IPS-20b (cell line): Measurements from ENCODE around the gene ARF1.
A peak's percentile ranks its signal among the peaks of the same experiment; 100 is the strongest.

Experiments used
- H3K27ac ChIP-seq: one replicate; pipeline ENCODE4 v1.5.1; 2013; ENCODE audit warnings: low read length
- H3K27me3 ChIP-seq: 2 replicates; pipeline ENCODE4 v1.6.1; 2013; ENCODE audit warnings: mild to moderate bottlenecking, low read length, inconsistent platforms; ENCODE audit not compliant: insufficient read depth
- H3K36me3 ChIP-seq: 2 replicates; pipeline ENCODE4 v1.6.1; 2013; ENCODE audit warnings: low read depth, mild to moderate bottlenecking, inconsistent platforms, low read length, moderate library complexity; ENCODE audit not compliant: insufficient read depth
- H3K4me1 ChIP-seq: 2 replicates; pipeline ENCODE4 v1.6.1; 2013; ENCODE audit warnings: mild to moderate bottlenecking, control low read depth, inconsistent platforms, low read length, moderate library complexity; ENCODE audit not compliant: insufficient read depth
- H3K4me3 ChIP-seq: 2 replicates; pipeline ENCODE4 v1.5.1; 2013; ENCODE audit warnings: mild to moderate bottlenecking, low read length, inconsistent platforms
- H3K9ac ChIP-seq: 2 replicates; pipeline ENCODE4 v1.6.1; 2013; ENCODE audit warnings: low read depth, mild to moderate bottlenecking, inconsistent platforms, low read length, moderate library complexity
- H3K9me3 ChIP-seq: 2 replicates; pipeline ENCODE4 v1.6.1; 2013; ENCODE audit warnings: mild to moderate bottlenecking, low read depth, low read length, inconsistent platforms; ENCODE audit not compliant: insufficient read depth

The ARF1 gene

DNA sequence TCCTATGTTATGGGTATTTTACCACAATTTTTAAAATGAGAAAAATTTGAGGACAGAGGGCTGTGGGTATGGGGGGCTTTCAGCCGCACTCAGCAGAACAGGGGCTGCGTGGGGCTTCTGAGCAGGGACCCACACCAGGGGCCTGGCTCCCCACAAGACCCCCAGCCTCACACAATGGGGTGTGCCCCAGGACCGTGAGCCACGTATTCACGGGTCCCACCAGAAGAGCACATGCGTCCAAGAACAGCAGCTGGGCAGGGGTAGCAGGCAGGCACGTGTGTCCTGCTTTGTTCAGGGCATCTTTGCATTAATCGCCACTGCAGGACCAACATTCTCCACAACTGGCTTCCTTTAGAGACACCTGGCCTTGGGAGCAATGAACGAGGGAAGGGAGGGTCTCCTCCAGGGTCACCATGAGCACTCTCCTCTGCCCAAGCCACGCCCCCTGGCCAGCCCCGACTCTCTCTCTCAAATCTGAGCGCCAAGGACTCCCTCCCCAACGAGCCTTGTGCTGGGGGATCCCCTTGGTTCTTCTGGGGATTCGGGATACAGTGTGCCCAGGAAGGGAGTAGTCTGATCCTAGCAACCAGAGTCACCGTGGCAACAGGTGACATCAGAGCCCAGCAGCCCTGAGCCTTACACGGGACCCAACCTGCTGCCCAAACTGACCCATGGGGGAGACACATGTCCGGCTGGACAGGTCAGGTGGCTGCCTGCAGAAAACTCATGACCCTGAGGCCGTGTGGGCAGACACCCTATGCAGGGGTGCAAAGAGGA, 7.4 kb upstream of the ARF1 start:
- Histone ChIP-seq H3K27ac (no peak overlapping the region), H3K4me3 (no peak overlapping the region), H3K9ac (no peak overlapping the region), H3K36me3 (no peaks in the 10 kb centered on the region), H3K27me3 (peaks cover 97% of the 10 kb centered on the region), H3K9me3 (no peaks in the 10 kb centered on the region), H3K4me1 (no peaks in the 10 kb centered on the region)

DNA sequence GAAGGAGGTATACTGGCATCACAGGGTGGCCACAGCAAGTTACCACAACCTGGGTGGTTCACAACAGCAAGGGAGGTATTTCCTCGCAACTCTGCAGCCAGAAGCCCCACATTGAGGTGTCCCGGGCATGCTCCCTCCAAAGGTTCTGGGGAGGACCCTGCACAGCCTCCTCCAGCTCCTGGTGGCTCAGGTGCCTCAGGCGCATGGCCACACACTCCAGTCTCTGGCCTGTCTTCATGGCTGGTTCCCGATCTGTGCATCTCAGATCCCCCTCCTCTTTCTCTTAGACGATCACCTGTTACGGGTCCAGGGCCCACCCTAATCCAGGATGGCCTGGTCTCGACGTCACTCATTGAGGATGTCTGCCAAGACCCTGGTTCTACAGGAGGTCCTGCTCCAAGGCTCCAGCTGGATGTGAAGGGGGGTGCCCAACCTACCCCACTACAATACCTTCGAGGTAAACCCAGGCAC, 6.7 kb upstream of the ARF1 start:
- Histone ChIP-seq H3K27me3 (peaks cover 90% of the 10 kb centered on the region), H3K36me3 (no peaks in the 10 kb centered on the region), H3K4me3 (no peak overlapping the region), H3K9me3 (no peaks in the 10 kb centered on the region), H3K27ac (no peak overlapping the region), H3K9ac (no peak overlapping the region), H3K4me1 (no peaks in the 10 kb centered on the region)

DNA sequence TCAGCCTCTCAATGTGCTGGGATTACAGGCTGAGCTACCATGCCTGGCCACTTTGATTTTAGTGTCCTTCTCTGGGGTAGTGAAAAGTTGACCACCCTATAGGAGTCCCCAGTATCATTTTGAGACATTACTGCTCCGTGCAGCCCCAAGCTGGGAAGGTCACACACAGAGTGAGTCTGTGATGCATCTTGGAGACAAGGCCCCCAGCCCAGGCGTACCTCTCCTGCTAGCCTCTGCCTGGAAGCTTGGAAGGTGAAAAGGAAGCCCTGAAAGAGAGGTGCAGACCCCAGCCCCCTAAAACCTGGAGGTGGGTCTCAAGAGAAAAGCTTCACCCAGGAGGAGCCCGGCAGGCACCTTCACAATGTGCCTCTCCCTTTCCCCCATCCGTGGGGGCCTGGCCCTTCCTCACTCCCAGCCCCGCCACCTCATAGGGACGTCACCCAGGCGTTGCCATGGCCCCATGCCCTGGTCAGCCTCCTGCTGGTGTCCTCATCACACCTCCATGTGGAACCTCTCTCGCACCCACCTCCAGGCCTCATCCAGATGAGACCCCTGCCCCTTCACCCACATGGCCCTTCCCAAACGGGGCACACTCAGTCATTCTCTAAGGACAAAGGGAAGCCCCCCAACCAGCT, 5.6 kb upstream of the ARF1 start:
- H3K4me1 ChIP-seq = peaks cover 6% of the 10 kb centered on the region; the same call in 1 of the 2 replicates
- H3K4me3 ChIP-seq = no peak overlapping the region
- no peaks in the 10 kb centered on the region for H3K9me3 ChIP-seq
- H3K27me3 ChIP-seq = peaks cover 84% of the 10 kb centered on the region
- no peak overlapping the region for H3K9ac ChIP-seq
- H3K36me3 ChIP-seq = no peaks in the 10 kb centered on the region
- H3K27ac ChIP-seq = no peak overlapping the region

DNA sequence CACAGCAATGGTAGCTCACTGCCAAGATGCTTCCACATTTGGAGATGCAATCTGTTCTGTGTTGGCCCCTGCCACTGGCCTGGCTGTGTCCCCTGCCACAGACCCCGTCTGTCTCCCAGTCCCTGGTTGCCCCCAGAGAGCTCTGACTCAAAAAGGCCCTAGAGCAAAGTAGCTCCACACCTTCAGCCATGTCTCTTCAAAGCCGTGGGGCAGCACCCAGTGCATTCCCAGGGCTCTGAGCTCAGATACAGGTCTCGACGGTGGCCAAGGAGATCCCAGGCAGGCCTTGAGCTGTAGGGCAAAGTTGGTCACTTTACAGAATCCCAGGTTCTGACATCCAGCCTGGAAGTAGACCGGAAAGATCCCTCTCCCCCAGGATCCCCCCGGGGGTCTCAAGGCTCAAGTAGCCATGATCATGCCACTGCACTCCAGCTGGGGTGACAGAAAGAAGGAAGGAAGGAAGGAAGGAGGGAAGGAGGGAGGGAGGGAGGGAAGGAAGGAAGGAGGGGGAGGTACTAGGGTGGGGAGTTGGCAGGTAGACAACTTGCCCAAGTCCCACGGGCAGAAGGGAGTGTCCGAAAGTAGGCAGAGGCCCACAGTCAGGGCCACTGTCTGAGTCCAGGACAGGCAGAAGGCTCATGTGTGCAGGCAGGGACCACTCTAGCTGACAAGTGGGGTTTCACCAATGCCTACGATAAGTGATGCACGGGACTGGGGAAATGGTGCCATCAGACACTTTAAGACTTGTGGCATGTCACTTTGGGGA, 4.8 kb upstream of the ARF1 start:
- H3K36me3 ChIP-seq = no peaks in the 10 kb centered on the region
- no peaks in the 10 kb centered on the region for H3K9me3 ChIP-seq
- no peak overlapping the region for H3K27ac ChIP-seq
- no peak overlapping the region for H3K4me3 ChIP-seq
- no peak overlapping the region for H3K9ac ChIP-seq
- peaks cover 6% of the 10 kb centered on the region; the same call in 1 of the 2 replicates for H3K4me1 ChIP-seq
- H3K27me3 ChIP-seq = peaks cover 76% of the 10 kb centered on the region

DNA sequence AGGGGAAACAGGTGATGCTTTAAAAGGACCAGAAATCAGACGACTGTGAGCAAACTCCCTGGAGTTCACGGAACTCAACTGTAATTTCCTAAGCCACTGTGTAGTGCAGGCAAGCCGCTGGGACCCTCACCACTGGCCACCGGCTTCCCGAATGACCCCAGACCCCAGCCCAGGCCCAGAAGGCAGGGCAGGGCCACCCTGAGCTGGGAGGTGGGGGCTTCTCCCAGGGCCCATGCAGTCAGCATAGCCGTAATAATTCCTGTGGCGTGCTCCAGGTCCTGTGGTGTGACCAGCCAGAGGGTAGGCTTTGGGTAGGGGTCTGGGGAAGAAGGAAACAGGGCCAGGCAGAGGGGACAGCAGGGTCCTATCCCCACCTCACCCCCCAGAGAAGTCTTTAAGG, 3.5 kb upstream of the ARF1 start:
- peaks cover 7% of the 10 kb centered on the region for H3K4me1 ChIP-seq
- peaks cover 63% of the 10 kb centered on the region for H3K27me3 ChIP-seq
- H3K9ac ChIP-seq = no peak overlapping the region
- no peaks in the 10 kb centered on the region for H3K9me3 ChIP-seq
- no peak overlapping the region for H3K27ac ChIP-seq
- H3K36me3 ChIP-seq = no peaks in the 10 kb centered on the region
- H3K4me3 ChIP-seq = no peak overlapping the region

DNA sequence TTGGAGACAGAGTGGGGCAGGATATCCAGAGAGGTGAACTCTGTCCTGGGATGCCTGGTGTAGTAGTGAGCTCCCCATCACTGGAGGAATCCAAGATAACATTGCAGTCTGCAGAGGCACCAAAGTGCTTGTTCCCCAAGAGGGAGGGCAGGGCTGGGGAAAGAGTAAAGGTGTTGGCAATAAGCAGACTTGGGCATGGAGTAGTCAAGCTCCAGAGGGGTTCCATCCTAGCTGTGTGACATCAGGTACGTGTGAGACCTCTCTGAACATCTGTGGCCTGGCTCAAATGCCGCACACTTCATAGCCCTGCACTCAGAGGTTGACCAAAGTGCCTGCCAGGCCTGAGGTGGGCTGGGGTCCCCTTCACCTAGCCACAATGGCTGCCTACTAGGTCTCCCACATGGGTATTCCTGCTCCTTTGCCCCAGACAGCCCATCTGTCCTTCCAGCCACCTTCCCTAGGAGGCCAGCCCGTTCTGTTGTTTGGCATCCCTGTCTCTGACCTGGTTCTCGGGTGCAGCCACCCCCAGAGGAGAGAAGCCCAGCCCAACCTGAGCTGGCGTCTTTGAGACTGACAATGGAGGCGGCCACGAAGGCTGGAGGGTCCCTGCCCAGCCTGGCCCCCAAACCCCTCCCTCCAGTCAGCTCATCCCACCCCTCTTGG, 2.8 kb upstream of the ARF1 start:
- Histone ChIP-seq H3K4me1 (peaks cover 14% of the 10 kb centered on the region), H3K9me3 (no peaks in the 10 kb centered on the region), H3K4me3 (no peak overlapping the region), H3K9ac (no peak overlapping the region), H3K27ac (no peak overlapping the region), H3K27me3 (peaks cover 56% of the 10 kb centered on the region), H3K36me3 (peaks cover 4% of the 10 kb centered on the region; the same call in 1 of the 2 replicates)

DNA sequence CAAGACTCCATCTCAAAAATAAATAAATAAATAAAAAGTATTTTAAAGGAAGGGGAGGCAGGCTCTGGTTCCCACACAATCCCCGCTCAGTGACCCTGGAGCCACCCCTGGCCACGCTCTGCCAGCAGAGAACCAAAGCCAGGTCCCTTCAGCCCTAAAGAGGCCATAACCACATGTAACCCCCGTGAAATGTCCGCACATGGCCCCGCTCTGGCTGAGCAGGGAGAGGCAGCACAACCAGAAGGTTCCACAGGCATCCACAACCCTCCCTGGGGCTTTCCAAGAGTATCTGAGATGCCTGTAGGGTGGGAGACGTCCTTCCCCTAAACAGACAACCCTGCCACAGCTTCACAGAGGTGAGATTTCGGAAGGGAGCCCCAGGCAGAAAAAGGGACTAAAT, 1.4 kb upstream of the ARF1 start:
- peaks cover 9% of the 10 kb centered on the region; the same call in 1 of the 2 replicates for H3K36me3 ChIP-seq
- peaks cover 42% of the 10 kb centered on the region for H3K27me3 ChIP-seq
- no peaks in the 10 kb centered on the region for H3K9me3 ChIP-seq
- H3K4me3 ChIP-seq = peak overlapping the region; percentile 92
- no peak overlapping the region for H3K27ac ChIP-seq
- H3K4me1 ChIP-seq = peaks cover 22% of the 10 kb centered on the region
- peak overlapping the region; percentile 75; the same call in 1 of the 2 replicates for H3K9ac ChIP-seq

DNA sequence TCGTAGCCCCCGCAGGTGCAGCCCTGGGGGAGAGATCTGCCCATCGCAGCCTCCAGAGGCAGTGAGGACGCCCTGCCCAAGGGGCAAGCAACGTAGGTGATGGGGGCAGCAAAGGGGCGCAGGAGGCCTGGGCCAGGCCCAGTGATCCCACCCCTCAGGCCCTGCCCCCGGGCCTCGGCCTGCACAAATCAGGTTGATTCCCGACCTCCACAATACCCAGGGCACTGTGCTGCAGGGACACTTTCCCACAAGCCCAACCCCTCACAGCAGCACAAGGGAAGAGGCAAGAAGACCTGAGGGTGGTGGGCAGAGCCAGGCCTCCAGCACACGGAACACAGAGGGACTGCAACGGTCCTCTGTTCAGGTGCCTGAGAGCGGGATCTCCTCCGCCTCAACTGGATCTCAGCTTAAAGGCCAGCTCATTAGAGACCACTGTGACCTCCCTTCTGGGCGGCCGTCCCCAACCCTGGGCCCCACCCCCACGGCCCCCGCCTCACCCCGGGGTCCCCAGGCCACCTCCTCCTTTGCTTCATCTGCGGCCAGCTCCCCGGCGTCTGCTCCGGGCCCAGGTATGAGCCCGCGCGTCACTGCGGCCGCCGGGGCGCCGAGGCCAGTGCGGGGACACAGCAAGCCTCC, 812 bp upstream of the ARF1 start:
- Histone ChIP-seq H3K36me3 (peaks cover 9% of the 10 kb centered on the region; the same call in 1 of the 2 replicates), H3K4me1 (peaks cover 22% of the 10 kb centered on the region), H3K9ac (peak overlapping the region; percentile 75; the same call in 1 of the 2 replicates), H3K27ac (no peak overlapping the region), H3K9me3 (no peaks in the 10 kb centered on the region), H3K27me3 (peaks cover 37% of the 10 kb centered on the region), H3K4me3 (peak overlapping the region; percentile 92)

DNA sequence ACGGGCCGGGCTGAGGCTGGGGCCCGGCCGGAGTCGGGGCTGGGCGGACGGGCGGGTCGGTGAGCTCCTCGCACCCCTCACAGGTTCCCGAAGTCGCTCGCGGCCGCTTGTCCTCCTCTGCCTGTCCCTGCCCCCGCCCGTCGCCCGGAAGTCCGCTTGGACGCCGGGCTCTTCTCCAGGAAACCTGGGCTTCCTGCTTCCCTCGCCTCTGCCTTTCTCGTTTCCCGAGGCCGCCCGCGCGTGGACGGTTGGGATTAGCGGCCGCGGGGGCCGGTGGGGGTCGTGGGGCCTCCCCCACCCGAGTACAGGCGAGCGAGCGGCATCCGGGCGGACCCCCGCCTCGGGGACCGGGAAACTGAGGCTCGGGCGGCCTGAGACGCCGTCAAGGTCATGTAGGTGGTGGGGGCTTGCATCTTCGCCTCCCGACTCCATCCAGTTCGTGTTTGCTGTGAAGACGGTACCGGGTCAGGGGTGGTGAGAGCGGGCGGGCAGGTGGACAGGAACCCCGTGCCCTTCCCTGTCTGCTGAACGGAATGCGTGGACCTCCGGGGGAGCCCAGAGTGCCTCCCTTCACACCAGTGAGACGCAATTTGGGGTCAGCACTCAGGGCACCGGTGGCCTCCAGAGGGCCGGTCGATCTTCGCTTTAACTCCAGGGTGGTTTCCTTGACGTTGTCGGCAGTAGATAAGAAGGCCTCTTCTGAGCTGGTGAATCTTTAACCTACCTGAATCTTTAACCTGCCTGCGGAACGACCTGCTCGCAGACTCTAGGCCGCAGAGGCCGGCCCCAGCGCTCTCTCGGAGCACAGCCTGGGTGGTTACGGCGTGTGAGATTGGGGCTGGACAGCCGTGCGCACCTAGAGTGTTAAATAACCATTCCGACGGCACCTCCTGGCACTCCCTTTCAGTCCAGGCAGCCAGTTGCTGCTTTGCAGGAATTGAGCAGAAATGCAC, 686 bp downstream of the ARF1 start:
- peaks cover 22% of the 10 kb centered on the region for H3K4me1 ChIP-seq
- H3K36me3 ChIP-seq = peaks cover 14% of the 10 kb centered on the region

DNA sequence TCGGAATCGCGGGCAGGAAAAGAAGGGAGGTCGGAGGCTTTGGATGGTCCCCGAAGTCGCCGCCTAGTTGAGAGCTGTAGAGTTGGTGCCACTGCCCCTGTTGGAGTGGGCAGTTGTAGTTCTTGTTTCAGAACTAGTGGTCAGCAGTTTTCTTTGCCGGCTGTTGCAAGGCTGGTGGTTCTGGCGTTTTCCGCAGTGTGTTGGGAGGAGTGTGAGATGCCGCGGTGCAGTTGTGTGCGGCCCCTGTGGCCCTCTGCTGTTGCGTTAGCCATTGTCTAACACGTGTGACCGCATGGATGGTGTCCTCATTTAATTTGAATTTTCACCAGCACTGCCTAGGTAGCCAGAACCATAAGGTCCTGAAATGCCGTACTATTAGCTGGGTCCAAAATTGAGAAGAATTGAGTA, 1.4 kb downstream of the ARF1 start:
- H3K27ac ChIP-seq = no peak overlapping the region
- peaks cover 14% of the 10 kb centered on the region for H3K36me3 ChIP-seq
- peak overlapping the region; percentile 92 for H3K4me3 ChIP-seq
- peaks cover 22% of the 10 kb centered on the region for H3K4me1 ChIP-seq
- peak overlapping the region; percentile 66 for H3K9ac ChIP-seq
- peaks cover 16% of the 10 kb centered on the region; the same call in 1 of the 2 replicates for H3K27me3 ChIP-seq
- no peaks in the 10 kb centered on the region for H3K9me3 ChIP-seq

More for the DNA sequence above, 686 bp downstream of the ARF1 start:
- peak overlapping the region; percentile 66 for H3K9ac ChIP-seq
- peak overlapping the region; percentile 92 for H3K4me3 ChIP-seq
- no peak overlapping the region for H3K27ac ChIP-seq
- H3K9me3 ChIP-seq = no peaks in the 10 kb centered on the region
- H3K27me3 ChIP-seq = peaks cover 22% of the 10 kb centered on the region
